Skeletal muscle cell (primary cell): Measurements from ENCODE around the gene ITPR2.
A peak's percentile ranks its signal among the peaks of the same experiment; 100 is the strongest.
"Not testable (repeated sequence)": the region's sequence is repeated elsewhere in the genome, so short reads cannot be mapped to it uniquely, and the experiment has no call there.

ENCODE experiments used
- DNase-seq: peaks from one replicate; pipeline ENCODE4 v3.0.0-alpha.2; 2010; ENCODE audit warnings: low read depth
- H3K4me3 ChIP-seq: 2 replicates; pipeline ENCODE4 v1.5.1; 2011; ENCODE audit warnings: low read depth, mild to moderate bottlenecking, control low read depth, low read length, moderate library complexity

Gene ITPR2

DNA sequence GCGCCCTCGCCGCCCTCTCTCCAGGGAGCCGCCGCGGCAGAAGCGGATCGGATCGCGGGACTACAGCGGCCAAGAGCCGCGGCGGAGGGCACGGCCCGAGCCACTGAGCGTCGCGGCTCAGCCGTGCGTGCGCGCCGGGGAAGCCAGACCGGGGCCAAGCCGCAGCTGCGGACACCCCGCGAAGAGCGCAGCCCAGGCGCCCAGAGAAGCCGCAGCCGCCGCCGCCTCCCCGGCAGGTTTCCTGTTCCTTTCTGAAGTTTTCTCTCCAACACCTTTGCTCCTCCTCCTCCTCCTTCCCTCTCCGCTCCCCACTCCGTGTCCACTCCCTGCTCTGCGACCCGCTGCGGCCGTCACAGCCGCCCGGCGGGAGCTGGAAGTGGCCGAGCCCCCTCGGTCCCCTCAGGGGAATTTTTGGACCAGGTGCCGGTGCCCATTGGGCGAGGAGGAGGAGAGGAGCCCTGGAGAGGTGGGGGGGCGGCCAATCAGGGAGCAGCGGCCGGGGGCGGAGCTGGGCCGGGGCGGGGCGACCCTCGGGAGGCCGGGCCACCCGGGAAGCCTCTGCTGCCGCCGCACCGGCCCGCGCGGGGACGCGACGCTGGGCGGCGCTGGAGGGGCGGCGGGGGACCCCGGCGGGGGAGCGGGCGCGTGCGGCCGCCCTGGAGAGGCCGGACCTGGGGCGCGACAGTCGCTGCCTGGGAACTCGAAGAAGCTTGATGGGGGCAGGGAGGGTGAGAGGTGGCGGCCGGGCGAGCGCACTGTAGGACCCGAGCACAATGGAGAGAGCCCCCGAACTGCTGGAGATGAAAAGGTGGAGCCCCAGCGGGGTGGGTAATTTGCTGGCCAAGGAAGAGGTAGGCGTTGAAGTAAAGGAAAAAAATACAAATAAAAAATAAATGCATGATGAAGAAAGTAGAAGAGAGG is at the start of gene ITPR2:
ITPR2 (minus strand) TSS at position 373 of the 921 bp plus-strand sequence. CDS start 413 bp downstream, outside the sequence.
- peak within 1 kb of the TSS; percentile 81 for H3K4me3 ChIP-seq
- peak; percentile 58 for DNase-seq

DNA sequence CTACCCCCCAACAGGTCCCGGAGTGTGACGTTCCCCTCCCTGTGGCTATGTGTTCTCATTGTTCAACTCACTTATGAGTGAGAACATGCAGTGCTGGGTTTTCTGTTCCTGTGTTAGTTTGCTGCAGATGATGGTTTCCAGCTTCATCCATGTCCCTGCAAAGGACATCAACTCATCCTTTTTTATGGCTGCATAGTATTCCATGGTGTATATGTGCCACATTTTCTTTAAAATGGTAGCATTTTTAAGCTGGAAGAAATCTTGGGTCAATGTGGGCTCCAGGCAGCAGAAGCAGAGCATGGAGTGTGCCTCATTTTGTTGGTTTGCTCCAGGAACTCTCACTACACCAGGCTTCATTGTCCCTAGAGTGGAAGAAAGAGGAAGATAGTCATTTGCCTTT is 47.6 kb upstream of the ITPR2 start:
- DNase-seq, result no peak
- no peak overlapping the region for H3K4me3 ChIP-seq

DNA sequence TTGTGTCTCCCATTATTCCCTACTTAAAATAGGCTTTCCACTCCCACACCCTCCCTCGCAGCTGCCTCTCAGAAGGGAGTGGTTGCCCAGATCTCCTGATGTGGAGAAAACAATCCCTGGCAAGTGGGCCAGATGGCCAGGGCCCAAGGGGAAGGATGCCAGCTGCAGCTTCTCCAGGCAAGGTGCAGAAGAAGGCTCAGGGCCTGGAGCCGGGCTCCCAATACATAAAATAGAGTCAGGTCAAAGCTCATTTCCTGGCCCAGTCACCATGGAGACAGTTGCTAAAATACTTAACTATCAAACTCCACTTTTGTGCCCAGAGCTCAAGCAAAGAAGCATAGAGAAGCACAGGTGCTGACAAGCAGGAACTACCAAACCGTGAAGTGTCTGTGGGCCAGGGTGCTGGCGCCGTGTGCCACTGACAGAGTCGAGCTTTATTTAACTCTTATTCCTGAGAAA is 45.7 kb upstream of the ITPR2 start:
- H3K4me3 ChIP-seq, result no peak overlapping the region

DNA sequence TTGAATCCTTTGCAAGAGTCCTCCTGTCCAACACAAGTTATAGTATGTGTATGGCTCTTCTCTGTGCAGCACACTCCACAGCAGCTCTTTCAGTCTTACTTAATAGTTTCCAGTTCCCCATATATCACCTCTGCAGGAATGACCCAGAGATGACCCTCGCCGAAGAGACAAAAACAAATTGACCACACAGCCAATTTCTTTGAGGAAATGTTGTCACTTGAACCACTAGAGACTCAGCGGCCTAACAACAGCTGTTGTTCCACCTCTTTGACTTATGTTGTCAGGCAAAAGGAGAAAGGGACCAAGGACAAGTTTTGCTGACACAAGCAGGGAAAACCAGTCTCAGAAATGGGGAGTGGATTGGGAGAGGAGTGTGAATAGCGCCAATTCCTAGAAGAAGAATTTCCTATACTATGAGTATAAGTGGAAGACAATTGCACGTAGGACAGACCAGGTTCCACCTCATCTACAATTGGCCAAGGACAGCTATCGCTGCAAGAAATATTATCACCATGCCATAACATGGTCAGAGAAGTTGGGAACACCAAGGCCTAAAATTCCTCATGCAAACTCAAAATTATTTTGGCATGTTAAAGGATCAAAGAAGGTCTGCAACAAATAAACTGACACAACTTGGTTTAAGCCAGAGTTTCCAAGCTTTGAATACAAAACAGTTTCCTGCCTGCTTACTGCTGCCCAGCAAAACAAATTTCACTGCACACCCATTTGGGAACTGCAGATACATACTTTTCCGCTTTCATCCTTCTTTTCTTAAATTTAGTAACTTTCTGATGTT is 41.7 kb upstream of the ITPR2 start:
- no peak for DNase-seq
- H3K4me3 ChIP-seq, result no peak overlapping the region

More for the DNA sequence above, 45.7 kb upstream of the ITPR2 start:
- DNase-seq, result peak; percentile 6

DNA sequence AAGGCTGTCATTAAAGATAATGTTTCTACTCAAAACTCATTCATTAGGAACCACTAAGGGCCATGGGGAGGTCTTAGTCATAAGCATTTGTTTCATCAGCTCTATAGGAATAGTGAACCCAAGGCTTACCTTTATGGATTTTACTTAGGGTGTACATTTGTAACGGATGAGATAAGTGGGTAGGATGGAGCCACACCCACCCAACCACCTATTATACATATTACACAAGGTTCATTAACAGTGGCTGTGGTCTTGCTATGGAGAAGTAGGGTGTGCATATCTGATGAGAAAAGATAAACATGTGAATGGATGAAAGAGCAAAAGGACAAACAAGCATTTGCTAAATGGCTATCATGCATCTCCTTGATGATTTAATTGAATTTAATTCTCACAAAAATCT is 39.6 kb upstream of the ITPR2 start:
- H3K4me3 ChIP-seq, result no peak overlapping the region
- no peak for DNase-seq

DNA sequence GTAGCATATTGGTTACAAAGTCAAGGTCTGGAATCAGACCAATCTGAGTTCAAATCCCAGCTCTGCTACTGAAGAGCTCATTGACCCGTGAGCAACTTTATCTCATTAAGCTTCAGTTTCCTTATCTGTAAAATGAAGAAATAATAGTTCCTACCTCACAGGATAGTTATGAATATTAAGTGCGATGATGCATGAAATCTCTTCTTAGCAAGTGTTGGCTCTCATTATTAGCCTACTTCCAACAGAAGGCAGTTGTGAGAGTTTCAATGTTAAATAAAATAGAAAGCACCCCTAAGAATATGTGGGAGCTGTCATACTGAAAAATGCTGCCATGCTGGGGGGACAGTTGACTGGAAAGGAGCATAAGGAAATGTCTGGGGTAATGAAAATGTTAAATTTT is 39.0 kb upstream of the ITPR2 start:
- DNase-seq, result no peak
- H3K4me3 ChIP-seq, result no peak overlapping the region

DNA sequence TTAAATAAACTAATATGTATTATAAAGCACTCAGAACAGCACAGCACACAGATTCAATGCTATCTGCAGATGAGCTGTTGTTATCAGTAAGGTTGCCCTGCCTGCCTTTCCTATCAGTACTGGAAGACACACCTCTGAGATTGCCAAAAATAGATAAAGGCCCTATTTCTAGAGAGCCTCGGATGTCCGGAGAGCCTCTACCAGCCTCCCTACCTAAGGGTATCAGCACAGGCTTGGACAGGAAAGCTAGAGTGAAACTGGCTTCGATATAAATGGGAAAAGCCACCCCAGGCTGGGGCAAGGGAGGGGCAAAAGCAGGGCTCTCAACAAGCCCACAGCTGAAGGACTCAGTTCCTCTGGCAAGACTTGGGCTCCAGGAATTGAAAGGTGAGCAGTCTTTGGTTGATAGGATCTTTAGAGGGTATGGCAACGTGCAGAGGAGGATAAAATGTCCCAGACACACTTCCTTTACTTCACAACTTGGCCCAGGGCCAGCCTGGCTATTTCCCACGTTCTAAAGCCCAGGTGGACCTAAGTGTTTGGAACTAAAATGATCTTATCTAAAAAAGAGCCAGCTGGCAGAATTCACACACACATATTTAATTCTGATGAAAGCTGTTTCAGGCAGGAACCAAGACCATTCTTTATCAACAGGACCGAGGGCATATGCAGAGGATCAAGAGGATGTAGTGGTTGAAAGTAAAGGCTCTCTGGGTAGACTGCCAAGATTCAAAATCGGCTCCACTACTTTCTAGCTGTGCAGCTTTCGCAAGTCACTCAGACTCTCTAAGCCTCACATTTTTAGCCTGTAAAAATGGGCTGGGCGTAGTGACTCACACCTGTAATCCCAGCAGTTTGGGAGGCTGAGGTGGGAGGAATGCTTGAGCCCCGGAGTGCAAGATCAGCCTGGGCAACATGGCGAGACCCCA is 37.8 kb upstream of the ITPR2 start:
- no peak overlapping the region for H3K4me3 ChIP-seq
- DNase-seq, result peak; percentile 9

DNA sequence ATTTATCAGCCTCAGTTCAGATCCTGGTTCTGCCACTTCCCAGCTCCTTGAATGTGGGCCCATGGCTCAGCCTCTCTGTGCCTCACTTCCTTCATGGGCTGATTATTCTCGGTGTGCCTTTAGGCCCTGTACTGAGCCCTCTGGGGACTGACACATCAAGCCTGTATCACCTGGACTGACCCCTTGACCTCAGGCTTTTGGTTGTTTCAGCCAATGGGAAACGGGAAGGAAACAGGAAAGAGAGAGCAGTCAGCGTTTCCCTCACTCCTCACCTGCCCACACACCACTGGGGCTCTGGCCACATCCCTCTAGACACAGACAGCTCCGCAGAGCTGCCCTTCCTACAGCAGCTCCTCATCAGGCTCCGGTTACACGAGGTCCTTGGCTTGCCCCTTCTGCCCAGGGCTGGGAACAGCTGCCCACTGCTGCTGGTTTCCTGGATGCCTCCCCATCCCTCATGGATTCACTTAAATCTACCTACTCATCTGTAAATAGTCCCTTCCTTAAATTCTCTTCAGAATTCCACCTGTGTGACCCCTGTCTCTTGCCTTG is 37.0 kb upstream of the ITPR2 start:
- no peak overlapping the region for H3K4me3 ChIP-seq
- no peak for DNase-seq

DNA sequence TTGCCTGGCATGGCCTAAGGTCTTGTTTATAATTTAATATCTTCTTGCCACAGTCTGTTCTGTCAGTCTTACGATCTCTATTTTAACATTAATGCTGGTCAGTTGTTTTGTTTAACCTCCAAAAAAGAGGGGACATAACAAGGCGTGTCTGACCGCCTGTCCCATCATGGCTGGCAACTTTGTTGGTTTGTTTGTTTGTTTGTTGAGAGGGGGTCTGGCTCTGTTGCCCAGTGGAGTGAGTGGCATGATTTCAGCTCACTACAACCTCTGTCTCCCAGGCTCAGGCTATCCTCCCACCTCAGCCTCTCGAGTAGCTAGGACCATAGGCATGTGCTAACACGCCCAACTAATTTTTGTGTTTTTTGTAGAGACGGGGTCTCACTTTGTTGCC is 36.1 kb upstream of the ITPR2 start:
- DNase-seq, result no peak
- no peak overlapping the region for H3K4me3 ChIP-seq

DNA sequence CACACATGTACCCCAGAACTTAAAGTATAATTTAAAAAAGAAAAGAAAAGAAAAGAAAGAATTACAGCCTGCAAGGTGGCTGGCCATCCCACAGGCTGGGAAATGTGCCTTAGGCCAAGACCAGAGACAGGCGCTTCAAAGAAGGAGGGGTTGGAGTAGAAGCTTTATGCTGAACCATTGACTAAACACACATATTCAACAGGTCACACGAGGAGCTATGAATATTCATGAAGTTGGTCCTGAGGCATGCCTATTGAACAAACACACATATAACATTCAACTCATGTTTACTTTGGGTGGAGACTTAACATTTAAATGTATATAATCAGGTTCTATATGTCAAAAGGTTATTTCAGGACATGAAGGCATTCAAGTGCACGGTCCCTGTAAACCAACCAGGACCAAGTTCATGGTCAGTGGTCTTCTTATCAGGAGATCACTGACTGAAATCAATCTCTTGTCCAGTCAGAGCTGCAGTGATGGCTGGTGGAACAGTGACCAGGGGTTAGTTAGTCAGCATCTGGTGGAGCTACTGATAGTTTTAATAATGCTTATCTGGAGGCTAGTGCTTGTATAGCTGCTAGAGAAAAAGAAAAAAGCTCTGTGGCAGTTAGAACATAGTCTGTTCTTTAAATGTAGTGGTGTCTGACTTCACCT is 35.6 kb upstream of the ITPR2 start:
- no peak overlapping the region for H3K4me3 ChIP-seq
- no peak for DNase-seq

DNA sequence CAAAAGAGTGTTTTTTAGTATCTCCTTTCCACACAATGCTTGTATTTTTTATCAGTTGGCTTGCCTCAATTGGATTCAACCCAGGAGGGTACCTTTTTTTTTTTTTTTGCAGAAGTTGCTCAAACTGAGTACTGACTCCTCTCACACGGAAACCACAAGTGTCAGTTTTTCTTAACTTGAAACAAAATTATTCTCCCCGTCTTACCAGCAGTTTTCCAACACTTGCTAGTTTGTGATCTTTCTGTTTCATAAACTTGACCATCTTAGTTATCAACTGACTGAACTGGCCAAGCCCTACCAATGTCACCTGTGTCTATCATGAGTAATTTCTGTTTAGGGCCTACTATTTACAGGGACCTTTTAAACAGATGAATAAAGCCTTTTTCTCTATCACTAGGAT is 34.1 kb upstream of the ITPR2 start:
- no peak overlapping the region for H3K4me3 ChIP-seq
- DNase-seq, result no peak

DNA sequence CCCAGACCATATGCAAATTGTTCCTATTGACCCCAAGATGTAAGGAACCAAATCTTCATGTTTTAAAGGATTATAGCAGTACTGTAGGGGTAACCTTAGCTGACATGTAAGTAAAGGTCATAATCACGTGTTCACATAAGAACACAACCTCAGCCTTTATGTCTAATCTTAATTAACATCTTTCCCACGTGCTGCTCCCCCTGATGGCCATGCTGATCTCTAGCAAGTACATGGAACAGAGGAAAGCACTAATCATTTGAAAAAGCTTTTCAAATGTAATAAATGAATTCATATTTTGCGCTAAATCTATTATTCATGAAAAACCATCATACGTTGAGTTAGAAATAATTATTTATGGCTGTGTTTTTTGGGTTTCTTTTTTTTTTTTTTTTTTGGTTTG is 30.5 kb upstream of the ITPR2 start:
- DNase-seq, result no peak
- H3K4me3 ChIP-seq, result no peak overlapping the region

DNA sequence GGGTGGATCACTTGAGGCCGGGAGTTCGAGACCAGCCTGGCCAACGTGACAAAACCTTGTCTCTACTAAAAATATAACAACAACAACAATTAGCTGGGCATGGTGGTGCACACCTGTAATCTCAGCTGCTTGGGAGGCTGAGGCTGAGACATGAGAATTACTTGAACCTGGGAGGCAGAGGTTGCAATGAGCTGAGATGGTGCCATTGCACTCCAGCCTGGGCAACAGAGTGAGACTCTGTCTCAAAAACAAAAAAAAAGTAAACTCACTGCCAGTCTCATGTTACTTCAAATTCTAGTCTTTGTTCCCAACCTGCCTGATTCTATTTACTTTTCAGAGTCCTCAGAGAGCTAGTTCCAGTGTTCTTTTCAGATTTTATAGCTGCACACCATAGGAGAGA is 29.8 kb upstream of the ITPR2 start:
- DNase-seq, result not testable (repeated sequence)

DNA sequence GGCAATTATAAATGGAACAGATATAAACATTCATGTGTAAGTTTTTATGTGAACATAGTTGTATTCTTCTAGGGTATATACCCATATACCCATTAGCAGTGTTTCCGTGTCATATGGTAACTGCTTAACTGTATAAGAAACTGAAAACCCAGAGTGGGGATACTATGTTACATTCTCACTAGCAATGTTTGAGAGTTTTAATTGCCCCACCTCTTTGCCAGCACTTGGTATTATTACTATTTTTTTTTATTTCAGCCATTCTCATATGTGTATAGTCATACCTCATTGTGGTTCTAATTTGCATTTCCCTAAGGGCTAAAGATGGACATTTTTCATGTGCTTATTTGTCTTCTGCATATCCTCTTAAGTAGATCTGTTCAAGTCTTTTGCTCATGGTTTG is 28.7 kb upstream of the ITPR2 start:
- DNase-seq, result no peak
- H3K4me3 ChIP-seq, result no peak overlapping the region

More for the DNA sequence above, 29.8 kb upstream of the ITPR2 start:
- not testable (repeated sequence) for H3K4me3 ChIP-seq

DNA sequence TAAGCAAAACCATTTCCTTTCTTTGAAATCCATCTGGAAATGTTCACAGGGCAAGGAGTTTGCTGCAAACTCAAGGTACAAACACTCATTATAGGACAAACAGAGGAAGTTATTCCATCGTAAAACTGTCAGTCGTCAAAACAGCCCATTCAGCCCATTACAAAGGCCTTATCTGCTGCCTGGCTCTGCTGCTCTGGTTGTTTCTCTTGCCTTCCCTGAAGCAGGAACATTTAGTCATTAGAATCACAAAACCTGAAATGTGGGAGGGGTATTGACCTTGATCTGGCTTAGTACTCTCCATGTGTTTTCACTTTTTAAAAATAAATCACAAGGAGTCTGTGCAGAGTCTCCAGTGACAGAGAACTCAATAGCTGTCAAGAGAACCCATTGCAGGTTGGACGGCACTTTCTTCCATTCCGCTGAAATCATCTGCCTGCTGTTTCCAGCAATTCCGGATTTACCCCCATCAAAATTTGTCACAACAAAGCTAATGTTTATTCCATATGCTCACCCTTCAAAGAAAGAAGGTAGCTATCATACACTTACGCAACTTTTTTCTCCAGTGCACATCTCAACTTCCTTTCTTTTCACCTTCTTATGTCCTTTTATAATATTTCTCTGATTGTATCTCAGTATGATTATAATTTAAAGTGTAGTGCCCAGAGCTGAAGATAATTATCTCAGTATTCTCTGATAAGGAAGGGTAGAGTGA is 24.6 kb upstream of the ITPR2 start:
- DNase-seq, result no peak
- H3K4me3 ChIP-seq, result no peak overlapping the region

DNA sequence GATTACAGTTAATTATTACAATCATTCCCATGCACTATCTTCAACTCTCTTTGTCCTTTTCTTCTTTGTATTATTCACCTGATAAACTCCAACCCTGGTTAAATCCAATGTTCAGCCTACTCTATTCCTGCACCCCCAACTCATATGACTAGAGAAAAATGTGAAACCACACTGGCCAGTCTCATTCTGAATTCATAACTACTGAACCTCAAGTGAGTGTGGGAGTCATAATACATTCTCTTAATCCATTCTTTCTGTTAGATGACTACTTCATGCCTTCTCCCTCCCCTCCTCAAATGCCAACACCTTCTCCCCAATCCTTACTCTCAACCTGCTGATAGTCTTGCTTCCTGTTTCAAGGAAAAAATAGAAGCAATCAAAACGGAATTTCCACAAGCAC is 22.3 kb upstream of the ITPR2 start:
- DNase-seq, result no peak

DNA sequence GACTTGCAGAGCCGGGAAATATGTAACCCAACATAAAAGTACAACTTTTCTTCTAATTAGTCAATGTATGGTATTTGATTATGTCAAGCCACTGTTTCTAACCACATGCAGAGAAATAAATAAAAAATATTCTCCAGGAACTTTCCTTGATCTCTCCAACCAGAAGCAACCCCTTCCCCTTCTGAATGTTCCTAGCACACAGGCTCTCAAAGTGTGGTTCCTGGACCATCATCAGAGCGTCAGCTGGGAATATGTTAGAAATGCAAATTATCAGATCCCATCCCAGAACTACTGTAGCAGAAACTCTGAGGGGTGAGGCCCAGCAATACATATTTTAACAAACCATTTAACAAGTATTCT is 21.0 kb upstream of the ITPR2 start:
- no peak overlapping the region for H3K4me3 ChIP-seq
- DNase-seq, result no peak

More for the DNA sequence above, 22.3 kb upstream of the ITPR2 start:
- no peak overlapping the region for H3K4me3 ChIP-seq
